ENCODE results near the gene PTAR1. TPM values are rescaled to one million over a fixed set of nuclear protein-coding genes. Genes with fewer than 3 reads are reported as not detected.

The PTAR1 gene
- polyA plus RNA-seq, 12 donors, result 21.4 to 32.8 (median 28.8) TPM; not detected in 1

DNA sequence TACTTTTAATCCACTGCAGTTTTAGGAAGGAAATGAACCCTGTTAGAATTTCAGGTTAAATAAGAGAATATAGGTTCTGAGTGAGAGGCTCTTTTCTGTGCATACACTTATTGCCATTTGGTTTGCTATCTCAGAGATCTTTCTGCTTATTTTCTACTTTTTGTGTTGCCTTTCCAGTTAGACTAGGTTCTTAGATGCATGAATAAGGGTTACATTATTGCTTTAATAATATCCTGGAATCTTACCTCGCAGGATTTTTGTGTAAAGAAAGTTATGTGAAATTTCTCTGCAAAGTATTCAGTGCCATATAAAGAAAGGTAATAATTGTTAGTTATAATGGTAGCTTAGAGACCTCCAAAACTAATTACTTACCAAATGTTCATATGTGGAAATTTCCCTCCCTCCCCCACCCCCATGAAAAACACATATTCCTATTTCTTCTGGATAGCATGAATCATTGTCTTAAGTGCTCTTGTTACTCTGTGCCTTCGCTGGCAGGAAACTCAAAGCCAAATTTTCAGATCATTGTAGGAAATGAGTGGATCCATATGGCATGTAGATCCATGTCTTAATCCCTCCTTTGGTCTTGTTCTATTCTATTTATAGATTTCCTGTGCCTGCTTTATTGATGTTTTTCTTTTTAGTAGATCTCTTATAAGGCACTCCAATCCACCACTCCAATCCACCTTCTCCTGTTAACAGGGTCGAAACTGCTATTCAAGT is 84.9 kb downstream of the PTAR1 start:
- no peak for DNase-seq

DNA sequence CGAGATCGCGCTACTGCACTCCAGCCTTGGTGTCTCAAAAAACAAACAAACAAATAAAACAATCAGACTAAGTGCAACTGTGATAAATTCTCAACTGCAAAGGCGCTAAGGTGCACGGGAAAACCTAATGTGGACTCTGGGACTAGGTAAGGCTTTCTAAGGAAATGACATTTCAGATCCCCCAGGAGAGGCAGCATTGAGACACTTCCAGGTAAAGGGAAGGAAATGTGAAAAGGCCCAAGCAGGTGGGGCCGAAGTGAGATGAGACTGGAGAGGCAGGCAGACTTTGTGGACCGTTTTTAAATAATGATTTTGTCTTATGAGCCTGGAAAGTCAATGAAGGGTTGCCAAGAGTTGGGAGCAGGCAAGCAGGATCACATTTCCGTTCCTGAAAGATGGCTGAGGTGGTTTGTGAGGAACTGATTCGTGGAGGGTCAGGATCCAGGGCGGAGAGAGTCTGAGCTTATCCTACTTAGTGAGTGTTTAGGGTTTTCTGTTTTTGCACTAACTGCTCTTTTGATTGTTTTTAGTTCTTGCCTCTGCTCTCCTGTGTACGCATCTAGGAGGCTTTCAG is 85.6 kb downstream of the PTAR1 start:
- peak; percentile 37 for DNase-seq

DNA sequence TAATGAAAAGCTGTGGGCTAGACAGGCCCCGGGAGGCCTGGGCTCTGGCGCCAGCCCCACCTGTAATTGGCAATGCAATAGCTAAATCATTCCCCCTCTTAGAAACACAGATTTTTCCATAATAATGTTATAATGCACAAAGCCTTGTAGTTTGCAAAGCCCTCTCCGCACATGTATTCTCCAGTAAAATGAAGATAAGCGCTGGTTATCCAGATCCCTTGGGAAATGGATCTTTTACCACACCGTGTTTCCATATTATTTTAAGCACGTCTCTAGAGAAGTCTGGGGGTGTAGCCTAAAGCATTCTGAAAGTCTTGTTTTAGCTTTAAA is 86.5 kb downstream of the PTAR1 start:
- no peak for DNase-seq

DNA sequence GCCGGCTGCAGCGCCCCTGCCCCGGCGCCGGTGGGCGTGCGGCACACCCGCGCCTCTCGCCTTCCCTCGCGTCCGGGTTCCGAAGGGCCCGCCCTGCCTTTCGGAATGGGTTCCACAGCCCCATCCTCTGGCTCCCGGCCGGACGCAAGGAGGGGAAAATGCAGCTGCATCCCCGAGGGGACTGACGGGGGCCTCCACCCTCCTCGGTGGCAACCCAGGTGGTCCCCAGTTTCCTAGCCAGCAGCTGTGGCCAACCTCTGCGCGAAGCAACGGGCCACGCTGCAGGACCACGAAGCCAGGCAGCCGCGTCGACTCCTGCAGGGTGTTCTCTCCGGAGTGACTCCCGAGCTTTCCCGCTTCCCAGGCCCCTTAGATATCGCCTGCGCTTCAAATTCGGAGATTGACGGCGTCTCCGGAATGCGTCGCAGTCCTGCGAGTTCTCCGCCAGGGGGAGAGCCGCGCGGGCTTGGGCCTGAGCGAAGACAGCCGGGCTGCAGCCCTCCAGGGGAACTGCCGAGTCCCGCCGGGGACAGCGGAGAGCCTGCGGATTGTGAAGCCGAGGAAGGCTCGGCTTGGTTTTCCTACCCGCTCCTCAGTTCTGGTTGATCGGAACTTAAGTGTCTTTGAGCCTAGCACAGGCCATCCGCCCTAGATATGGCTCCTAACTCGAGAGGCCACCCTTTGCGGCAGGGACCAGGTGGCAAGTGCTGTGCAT is 87.1 kb downstream of the PTAR1 start:
- peak; percentile 89 for DNase-seq

DNA sequence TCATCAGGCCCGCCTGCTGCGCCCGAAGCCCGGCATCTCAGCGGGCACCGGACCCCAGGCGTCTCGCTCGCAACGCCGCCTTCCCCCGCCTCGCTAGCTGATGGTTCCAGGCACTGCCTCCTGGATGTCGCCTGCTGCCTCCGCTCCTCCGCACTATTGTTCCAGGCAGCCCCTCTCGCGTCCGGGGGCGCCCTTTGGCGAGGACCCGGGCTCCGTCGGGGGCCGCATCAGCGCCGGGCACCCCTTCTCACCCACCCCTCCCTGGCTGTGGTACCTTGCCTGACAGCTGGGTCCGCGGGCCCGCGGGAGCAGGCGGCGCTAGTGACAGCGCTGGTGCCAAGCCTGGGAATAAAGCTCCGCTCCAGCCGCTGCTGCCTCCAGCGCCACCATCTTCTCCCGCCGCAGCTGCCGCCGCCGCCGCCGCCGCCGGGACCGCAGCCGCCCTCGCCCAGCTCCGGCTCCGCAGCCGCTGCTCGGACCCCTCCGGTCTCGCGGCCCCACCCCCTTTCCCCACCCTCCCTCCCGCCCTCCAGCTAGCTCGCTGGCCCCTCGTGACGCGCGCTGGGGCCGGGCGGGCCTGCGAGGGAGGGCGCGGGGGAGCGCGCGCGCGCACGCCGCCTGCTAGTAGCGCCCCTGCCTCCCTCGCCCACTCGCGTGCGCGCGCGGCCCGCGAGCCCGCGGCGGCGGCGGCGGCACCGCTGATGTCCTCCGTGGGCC is 87.8 kb downstream of the PTAR1 start, which contains the start of gene APBA1:
Gene APBA1, minus strand, starts transcription at position 493 of the 717 bp plus-strand sequence.
- DNase-seq, result peak; percentile 73

DNA sequence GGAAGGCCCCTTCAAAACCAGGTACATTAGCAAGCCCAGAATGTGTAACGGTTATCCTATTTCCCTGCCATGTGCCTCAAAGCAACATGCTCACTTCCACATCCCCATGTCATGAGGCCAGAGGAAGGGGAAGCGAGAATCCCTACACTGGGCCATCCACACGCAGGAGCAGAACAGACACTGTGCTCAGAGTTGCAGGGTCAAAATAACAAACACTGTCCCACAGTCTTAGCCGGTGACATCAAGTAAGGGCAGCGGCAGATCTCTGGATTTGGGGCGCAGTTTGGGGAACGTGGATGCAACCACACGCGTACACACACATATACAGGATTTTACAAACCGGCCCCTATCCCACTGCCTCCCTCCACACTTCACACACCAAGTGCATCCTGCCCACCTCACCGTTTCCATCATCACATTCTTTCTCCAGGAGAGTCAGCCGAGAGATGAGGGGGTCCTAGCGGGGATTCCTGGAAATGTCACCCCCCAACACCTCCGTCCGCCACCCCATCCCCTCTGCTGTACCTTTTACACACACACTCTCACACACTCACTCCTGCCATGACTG is 88.4 kb downstream of the PTAR1 start:
- DNase-seq, result peak; percentile 40

DNA sequence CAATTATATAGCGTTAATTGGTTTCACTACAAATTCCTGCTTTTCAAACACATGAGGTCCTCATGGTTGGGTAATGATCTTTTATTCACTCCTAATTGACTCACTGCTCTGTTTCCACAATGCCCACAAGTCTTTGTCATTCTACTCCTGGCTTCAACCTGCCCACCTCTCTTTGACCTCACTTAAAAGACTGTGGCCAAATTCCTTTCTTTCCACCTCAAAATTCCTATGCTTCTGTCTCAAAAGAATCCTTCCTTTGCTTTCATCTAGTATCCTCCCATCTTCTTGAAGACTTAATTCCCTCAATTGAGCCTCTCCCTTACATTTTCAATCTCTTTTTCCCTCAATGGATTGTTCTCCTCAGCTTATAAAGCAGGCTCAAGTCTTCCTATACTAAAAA is 92.5 kb downstream of the PTAR1 start:
- DNase-seq, result no peak

DNA sequence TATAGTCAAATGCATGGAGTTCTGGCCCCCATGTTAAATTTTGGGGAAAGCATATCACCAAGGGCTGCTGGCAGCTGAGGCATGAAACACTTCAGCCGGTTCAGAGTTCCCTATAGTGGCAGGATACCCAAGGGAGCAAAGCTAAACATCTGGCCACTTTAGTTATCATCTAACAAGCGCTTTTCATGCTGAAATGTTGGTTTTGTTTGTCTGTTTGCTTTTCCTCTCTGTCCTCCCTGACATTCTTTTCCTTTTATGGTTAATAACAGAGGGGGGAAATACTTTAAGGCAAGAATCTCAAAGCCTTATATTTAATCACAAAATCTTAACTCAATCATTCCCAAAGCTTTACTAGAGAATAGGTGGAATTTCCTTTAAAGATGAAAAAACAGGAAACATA is 99.5 kb downstream of the PTAR1 start:
- no peak for DNase-seq

Other genes with a start within 250 kb of the PTAR1 start
- 10 to 100 TPM in 3 of 12 donors, 1 to 10 TPM in 8, not detected in 1; 5.7 to 19.9 (median 8.5) TPM for gene APBA1, start 87.6 kb downstream of the PTAR1 start, polyA plus RNA-seq (ENCODE audit: insufficient read length in 12 of 12)
- not detected for gene CFAP95, start 60.8 kb upstream of the PTAR1 start, polyA plus RNA-seq (ENCODE audit: insufficient read length in 12 of 12)